HG03175 (cell line): ENCODE data around the gene PEAR1.

Experiments used
- ATAC-seq: cut with Tn5 transposase; IDR thresholded peaks from one replicate; pipeline ENCODE4 v1.9.1; 2021; ENCODE audit warnings: mild to moderate bottlenecking, moderate library complexity; ENCODE audit not compliant: unreplicated experiment

Gene PEAR1

DNA sequence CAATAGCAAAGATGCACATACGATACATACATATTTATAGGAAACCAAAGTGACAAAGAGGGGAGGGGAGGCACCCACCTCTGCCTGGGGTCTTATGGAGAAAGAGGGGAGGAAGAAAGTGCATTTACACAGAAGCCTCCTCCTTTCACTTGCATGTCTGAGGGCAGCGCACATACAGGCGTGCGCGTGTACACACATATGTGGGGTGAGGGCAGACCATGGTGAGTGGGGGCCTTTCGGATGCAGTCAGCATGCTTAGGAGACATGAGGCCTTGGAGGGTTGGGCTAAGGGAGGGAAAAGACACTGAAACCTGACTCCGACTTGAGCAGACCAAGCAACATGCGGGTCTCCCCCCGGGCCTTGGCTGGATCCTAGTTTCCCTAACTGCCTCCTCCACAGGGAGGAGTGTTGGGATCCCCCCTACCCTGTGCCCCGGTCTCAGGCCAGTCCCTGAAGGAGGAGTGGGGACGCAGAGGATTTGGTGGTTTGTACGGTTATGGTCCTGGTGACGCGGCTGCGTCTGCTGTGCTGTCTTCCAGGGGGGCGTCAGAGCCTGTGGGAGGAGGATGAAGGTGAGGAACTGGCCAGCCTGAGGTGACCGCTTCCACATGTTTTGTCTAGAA lies 42.1 kb downstream of the PEAR1 start:
- ATAC-seq: no peak

DNA sequence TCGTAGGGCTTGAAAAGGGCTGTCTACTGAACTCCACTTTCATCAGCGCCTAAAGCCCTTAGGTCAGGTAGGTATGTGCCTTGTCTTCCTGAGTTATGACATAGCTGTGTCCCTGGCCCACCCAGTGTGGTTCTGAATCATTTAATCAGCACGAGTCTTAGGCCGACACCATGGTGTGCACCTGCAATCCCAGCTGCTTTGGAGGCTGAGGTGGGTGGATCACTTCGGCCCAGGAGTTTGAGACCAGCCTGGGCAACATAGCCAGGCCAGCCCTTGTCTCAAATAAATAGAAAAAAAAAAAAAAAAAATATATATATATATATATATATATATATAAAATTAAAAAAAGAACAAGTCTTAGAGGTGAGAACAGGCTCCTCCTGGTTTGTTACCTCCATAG lies 42.7 kb downstream of the PEAR1 start:
- no peak for ATAC-seq

DNA sequence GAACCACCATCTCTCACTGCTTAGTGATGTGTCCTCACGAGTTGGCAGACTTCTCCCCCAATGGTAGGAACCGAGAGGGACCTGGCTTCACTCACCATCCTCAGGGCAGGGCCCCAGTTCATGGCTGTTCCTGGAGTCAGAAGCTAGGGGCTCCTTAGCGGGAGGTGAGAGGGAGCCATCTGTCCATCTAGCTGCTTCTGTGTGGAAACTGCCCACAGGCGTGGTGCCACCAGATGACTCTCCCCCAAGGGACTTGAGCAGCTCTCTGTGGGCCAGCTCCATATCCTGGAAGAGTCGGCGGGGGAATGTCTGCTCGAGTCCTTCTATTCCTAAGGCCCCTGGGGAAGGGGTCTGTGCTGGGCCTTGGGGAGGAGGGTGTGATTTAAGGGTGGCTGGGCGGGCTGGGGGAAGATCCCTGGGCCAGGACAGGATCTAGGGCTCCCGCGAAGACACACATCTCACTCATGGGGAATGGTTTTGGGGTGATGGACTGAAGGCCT lies 43.3 kb downstream of the PEAR1 start:
- no peak for ATAC-seq

DNA sequence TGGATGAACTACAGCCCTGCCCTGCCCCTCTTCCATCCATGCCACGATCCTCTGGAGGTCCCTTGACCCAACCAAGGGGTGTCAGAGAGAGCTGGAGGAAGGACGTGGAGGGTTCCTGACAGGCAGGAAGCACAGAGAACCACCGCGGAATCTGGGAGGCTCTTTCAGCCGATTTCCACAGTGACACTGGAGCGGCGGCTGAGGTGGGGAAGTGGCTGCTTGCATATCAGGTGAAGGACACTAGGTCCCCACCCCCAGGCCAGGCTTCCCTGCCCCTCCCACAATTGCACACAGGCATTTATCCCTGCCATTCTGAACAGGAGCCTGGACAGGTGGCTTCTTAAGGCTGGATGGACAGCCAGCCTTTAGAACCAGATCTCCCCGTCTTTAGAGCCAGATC lies 44.4 kb downstream of the PEAR1 start:
- ATAC-seq: no peak

DNA sequence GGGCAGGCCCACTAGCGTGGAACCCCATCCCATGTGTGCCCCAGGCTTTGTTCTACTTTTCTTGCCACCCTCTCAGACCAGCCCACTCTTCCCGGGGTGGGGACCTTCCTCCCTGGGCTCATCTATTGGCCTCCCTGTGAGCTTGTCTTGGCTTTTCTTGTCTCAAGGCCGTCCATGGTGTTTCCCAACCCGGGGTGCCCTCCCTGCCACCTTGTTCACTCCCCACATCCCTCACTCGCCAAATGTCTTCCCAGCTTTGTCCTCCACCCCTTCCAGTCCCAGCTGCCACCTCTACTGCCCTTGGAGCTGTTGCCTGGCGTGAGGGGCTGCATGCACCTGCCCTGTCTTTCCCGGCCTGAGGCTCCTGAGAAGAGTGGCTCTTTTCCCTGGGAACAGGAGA lies 45.3 kb downstream of the PEAR1 start:
- ATAC-seq: no peak

DNA sequence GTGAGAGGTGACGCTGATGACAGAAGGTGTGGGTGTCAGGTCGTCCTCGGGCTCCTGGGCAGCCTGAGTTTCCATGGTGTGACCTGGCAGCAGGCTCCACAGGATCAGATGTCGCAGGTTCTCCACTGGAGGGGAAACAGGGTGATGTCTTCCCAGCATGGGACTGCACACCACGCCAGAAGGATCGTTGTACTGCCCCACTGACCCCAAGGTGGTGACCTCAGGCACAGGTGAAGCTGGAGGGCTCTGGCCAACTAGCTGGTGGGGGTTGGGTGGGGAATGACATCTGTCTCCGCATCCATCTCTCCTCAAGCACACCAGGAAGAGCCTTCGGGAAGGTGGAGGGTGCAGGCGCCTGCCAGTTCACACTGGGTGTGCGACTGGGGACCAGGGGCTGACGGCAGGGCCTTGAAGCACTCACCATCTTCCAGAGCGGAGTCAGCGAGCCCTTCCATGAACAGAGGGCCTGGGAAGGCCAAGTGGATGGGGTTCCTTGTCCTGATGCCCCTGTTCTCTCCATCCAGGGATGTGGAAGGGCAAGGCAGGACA lies 46.3 kb downstream of the PEAR1 start:
- ATAC-seq: no peak

DNA sequence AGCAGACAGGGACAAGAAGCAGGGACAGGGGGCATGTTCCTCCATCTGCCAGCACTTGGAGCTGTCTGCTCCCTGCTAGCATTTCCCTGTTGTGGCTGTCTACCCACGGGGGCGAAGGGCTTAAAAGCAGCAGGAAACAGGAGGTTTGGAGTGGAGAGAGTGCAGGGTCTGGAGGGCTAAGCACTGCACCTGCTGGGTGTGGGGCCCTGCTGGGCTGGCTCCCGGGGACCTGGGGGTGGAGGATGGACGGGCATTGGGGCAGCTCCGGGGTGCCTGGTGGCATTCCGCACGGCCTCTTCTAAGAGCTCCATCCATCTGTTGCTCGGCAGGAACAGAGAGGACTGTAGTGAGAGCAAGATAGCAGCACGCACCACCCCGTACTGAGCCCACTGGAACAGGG lies 48.2 kb downstream of the PEAR1 start:
- no peak for ATAC-seq

DNA sequence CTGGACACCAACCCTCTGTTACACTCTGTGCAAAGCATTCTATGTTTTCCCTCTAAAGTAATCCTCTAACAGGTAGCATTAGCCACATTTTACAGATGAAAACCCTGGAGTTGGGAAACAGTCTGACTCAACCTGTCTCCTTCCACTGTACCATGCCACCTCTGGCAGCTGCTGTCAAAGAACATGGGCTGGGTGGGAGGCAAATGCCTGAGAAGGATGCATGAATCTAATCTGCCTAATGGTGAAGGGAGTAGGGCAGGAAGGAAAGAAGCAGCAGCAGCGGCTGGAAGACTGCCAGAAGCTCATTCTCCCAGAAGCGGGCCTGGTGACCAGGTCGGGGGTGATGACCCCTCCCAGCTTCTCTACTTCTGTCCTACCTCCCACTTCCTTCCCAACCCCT lies 48.7 kb downstream of the PEAR1 start:
- ATAC-seq: no peak

DNA sequence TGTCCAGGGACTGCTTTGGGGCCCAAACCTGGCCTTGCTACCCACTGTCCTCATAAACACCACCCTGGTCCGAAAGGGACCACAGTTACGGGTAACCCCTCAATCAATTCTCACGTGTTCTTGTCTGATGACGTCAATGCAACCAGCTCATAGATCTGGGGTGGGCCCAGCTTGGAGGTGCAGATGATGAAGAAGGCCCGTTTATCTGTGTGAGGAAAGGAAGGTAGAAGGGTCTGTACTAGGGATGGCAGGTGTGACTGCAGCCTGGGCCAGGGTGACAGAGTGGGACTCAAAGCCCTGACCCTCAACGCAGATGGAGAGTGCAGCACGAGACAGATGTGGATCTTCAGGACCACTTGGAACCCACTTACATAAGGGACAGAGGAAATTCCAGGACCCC lies 49.1 kb downstream of the PEAR1 start:
- no peak for ATAC-seq

DNA sequence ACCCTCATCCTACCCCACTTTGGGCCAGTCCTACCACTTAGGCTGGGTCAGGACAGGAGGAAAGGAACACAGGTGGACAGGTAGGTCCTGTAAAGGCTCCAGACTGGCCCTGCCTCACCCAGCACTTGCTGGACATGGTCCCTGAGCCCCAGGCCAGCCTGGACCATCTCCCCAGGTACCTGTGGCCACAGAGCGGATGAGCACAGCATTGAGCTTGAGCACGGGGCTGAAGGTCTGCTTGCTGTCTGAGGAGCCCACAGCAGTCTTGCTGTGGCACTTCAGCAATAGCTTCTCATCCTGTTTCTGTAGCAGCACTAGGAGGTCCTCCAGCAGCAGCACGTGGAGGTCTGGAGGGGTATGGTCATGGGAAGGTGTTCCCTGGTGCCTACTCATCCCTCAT lies 50.2 kb downstream of the PEAR1 start:
- no peak for ATAC-seq

DNA sequence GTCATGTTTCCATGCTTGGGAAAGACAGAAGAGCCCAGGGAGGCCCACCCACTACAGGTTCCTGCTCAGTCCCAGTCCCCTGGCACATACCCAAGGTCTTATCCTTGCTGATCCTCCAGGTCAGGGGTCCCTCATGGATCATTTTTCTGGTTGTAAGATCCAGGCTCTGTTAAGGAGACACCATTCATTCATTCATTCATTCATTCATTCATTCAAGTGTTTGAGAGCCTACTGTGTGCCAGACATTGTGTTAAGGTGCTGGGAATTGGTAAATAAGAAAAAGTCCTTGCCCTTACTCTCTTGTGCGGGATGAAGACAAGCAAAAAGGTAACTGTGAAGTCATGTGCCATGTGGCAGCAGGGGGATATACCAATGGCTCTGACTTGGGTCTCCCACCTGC lies 50.8 kb downstream of the PEAR1 start:
- ATAC-seq: no peak

DNA sequence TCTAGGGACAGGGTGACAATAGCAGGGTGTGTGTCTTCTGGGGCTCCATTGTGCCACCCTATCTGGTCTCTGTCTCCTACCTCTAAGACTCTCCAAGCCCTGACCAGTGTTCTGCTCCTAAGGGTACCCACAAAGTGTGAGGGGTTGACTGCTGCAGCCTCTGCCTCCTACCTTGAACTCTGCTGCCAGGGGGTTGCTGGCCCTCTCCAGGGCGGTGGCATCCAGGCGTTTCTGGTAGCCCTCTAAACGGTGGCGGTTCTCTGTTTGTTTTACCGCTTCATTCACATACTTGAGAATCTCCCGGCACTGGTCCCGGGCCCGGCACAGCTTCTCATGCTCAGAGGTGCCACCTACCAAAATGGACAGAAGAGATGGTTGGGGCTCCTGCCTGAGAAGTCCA lies 51.3 kb downstream of the PEAR1 start:
- no peak for ATAC-seq

DNA sequence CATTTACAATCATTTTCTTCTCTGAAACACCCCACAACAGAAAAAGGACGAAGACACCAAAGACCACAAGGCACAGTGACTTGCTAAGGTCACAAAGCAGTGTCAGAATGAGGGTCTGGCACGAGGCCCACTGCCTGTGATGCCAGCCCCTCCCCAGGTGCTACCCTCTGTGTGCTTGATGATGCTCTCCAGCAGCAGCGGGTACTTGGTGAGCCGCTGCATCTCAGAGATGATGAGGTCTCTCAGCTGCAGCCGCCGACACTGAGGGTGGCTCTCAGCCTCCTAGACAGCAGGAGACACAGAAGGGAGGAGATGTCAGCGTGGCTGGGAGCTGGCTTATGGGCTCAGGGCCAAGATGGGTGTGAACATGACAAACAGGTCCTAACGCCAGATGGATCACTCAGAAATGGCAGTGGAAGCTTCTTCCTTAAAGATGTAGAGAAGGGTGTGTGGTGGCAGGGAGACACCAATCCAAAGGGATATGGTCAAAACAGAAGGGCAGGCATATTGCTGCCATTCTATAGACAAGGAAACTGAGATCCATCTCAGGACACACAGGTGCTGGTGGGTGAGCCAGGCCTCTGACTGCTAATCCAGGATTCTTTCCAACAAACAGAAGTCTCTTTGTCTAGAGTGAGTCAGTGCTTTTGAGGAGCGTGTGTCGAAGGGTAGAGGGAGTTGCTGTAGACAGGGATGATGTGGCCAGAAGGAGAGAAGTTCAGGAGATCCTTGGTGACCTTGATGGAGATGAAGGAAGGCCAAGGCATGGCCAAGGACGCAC lies 52.6 kb downstream of the PEAR1 start:
- no peak for ATAC-seq

DNA sequence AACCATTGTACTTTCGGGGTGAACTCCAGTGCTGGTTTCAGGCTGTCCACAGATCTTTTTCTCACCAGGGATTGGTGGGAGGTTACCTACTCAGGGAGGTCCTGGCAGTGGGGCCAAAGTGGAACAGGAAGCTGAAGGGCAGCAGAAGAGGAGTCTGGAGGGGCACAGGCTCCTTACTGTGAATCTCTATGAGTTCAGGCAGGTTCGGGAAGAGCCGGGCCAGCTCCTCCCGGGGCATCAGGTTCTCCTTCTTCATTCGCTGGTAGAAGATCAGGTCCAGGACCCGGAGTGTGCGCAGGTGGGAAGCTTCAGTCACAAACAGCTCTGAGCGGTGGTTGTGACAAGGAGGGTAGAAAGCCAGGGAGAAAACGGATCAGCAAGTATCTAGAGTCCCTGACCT lies 53.6 kb downstream of the PEAR1 start:
- ATAC-seq: no peak

DNA sequence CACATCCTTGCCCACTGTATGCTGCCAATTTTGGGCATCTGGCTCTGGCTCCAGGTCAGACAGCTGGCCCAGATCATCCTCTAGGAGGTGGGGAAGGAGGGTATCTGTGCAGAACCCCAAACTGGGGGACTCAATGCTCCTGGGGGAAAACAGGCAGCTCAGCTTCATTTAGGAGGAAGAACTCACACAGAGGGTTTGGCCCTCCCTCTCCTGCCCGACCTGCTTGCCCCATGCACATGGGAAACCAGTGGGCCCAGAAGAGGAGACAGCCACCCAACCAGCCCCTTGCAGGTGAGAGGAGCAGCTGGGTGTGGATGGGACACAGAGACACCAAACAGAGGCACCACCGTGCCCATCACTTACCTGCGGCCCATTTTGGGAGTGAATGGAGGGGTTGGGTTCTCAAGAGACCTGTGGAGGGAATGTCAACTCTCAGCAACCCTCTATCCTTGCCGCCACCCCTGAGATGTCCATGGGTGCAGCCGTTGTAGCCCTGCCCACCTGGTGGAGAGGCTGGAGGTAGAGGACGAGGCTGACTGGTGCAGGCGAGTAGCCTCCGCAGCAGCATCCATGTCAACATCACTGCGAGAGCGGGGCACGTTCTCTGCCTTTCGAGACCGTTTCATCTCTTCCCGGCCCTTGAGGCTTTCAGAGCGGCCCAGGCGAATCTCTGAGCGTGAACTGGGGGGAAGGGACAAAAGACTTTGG lies 54.5 kb downstream of the PEAR1 start:
- ATAC-seq: no peak

DNA sequence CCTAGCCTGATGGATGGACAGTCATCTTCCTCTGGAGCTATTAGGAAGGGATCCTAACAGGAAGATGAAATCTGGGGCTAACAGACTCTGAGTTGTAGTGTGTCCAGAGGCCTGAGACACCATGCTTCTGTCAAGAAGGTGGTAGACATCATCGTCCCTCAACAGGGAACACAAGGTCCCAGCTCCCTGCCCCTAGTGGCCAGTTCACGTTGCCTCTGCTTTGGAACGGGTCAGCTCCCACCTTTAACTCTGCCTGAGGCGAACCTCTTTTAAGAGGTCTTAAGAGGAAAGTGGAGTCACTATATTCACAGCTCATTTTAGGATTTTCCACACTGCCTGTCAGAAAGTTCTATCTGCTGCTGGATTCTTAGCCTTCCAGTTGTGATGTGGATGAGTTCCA lies 55.2 kb downstream of the PEAR1 start:
- ATAC-seq: no peak

DNA sequence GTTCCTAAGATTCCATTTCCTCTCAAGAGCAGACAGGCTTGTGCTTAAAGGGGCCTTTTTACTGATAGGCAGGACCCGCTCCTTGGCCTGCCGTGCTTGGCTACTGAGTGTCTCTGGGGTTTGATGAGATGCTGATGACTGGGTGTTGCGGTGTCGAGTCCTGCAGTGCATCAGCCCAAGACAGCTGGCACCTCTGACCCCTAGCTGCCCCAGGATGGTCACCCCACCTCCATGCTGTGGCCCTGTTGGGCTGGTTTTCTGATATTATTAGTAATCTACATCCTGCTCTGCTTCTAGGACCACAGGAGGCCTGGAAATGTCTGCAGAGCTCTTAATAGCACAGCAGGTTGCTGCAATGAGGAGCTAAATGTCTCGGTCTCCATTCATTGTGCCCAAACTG lies 55.6 kb downstream of the PEAR1 start:
- no peak for ATAC-seq

DNA sequence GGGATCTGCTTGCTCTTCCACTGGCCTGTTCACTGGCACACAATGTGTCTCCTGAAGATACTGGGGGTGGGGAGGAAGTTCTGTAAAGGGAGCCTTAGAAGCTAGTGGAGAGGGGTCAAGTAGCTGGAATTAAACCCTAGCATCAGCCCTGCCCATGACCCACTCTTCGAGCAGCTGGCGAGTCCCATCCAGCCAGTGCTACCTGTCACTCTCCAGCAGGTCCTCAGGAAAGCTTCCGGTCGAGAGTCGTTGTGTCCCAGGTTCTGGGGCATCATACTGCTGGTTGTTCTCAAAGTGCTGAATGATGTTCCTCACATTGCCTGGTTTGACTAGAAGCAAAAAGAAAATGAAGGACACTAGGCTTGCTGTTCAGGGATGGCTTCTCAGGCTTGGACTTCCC lies 57.9 kb downstream of the PEAR1 start:
- ATAC-seq: no peak

DNA sequence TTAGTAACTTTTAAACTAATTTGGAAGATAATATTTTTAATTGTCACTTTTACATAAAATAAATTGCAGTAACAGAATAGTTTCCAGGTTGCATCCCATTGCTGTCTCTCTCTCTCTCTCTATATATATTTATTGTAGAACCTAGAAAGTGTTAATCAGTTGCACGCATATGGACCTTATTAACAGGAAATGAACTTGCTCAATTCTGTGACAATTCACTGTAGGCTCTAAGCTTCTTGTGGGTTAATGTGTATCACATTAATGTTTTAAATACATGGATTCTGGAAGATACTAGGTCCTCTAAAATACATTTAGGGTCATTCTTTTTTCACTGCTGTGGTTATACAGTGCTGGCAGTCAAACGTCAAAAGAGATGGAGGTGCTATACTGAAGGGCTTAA lies 60.1 kb downstream of the PEAR1 start:
- no peak for ATAC-seq

DNA sequence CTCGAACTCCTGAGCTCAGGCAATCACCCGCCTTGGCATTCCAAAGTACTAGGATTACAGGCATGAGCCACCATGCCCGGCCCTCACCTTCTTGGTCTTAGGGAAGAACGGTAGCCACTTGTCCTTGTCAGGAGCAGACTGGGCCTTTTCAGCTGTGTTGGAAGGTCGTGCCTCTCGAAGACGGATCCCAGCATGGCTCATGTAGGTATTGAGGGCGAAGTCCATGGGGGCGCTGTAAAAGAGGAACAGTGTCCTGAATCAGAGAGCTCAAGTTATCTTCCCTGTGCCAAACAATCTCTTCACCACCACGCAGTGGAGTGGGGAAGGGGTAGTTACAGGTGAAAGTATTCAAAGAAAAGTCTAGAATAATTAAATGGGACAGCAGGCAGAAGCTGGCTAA lies 62.8 kb downstream of the PEAR1 start:
- no peak for ATAC-seq

DNA sequence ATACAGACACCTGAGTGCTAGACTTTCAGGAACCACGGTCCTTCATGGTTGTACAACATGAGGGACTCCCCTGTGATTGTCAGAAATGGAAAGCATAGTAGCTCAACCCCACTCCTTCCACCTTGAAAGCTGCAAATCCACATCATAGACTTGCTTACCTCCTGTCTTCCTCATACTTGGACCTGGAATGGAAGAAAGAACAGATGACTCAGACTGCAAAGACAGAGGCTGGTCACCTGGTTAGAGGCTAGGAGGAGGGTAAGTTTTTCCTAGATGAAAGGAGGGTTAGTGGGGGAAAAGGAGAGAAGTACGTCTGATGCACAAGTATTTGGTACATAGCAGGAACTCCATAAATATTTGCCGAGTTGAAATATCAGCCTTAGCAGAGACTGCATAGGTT lies 64.1 kb downstream of the PEAR1 start:
- ATAC-seq: no peak

DNA sequence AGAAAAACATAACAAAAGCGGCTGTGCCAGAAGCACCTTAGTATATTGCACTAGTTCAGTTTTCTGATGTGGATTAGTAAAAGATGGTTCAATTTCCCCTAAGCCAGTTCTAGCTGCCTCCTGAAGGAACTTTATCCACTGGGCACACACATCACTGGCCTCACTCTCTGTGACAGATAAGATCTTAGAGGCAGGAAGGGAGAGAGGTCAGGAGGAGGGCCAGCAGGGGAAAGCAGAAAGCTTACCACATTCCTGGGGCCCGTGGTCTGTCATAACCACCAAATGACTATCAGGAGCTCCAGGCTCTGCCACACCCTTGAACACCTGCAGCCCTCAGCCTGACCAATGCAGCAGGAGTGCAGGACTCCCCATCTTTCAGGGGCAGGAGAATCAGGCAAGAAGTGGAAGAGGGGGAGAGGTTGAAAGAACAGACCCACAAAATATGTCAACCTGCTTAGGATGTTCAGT lies 64.8 kb downstream of the PEAR1 start:
- ATAC-seq: no peak
